Left renal pelvis (tissue), 4 donors: Measurements from ENCODE around the gene GSTP1. TPM values are rescaled to one million over a fixed set of nuclear protein-coding genes. Genes with fewer than 3 reads are reported as not detected.

Experiments used
- DNase-seq, 4 donors: peaks; one replicate each; pipeline ENCODE4 v3.0.0-alpha.2; 2013; ENCODE audit warnings: low read depth in 4 of 4, low spot score in 3 of 4
- polyA plus RNA-seq, 4 donors: library from polyadenylated mRNA; unstranded; fragments of 120-200 nt; gene quantifications; one replicate each; pipeline ENCODE4 v1.2.1, GENCODE V29; 2013; ENCODE audit not compliant: insufficient read length in 4 of 4

The GSTP1 gene
- polyA plus RNA-seq, 4 donors, result 560 to 818 (median 731) TPM

DNA sequence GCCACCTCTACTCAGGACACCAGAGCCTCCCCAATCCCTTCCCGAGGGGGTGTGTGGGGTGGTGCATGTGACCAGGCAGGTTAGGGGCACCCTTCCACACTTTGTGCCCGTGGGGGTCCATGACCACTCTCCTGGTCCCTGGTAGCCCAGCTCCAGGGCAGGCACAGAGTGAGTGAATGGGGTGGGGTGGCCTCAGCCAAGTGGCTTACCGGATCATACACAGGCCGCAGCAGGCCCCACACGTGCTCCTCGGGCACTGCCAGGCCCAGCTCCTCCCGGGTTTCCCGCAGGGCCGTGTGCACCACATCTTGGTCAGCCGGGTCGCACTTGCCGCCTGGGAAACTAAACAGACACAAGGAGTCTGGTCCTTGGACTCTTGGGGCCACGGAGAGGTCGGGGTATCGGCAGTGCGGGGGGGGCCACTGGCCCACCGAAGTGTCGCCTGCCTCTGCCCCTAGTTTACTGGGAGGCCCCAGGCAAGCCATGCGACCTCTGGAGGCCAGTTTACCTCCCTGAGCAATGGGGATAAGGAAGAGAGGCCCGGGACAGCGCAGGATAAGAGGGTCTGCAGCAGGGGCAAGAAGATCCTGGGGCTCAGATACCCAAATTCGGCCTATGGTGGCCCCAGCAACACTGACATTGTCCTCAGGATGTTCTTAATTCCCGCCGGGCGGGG is 45.2 kb downstream of the GSTP1 start:
- no peak for DNase-seq

DNA sequence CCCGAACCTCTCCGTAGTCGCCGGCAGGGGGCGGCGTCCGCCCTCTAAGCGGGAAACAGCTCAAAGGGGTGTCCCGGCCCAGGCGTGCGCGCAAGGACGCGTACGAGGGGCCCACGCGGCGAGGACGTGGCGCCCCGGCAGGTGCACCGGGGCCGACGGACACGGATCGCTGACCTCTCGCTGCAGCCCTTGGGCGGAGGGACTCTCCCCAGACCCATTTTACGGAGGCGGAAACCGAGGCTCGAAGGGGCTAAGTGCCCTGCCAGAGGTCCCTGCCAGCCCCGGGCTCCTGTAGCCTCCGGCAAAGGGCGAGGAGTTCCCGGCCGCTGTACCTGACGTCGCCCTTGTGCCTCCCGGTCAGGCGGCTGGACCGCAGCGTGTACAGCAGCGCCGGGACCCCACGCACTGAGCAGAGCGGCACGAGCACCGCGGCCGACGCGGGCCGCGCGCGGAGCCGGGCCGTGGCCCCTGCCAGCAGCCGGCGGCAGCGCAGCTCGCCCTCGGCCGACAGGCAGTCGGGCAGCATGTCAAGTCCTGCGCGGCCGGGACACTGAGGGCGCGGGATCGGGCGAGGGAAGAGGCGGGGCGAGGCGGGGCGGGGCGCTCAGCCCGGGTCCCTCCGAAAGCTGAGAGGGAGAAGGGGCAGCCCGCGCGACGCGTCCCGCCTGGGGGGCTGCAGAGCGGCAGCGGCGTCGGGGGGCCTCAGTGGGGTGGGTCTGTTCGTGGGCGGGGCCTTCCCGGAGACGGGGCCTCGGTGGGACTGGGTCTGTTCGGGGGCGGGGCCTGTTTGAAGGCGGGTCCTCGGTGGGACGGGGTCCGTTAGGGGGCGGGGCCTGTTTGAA is 46.0 kb downstream of the GSTP1 start, which contains the start of gene NUDT8:
Gene NUDT8, minus strand, starts transcription at position 552 of the 842 bp plus-strand sequence. Its CDS starts 26 bp downstream, at position 526.
- DNase-seq, result no peak

DNA sequence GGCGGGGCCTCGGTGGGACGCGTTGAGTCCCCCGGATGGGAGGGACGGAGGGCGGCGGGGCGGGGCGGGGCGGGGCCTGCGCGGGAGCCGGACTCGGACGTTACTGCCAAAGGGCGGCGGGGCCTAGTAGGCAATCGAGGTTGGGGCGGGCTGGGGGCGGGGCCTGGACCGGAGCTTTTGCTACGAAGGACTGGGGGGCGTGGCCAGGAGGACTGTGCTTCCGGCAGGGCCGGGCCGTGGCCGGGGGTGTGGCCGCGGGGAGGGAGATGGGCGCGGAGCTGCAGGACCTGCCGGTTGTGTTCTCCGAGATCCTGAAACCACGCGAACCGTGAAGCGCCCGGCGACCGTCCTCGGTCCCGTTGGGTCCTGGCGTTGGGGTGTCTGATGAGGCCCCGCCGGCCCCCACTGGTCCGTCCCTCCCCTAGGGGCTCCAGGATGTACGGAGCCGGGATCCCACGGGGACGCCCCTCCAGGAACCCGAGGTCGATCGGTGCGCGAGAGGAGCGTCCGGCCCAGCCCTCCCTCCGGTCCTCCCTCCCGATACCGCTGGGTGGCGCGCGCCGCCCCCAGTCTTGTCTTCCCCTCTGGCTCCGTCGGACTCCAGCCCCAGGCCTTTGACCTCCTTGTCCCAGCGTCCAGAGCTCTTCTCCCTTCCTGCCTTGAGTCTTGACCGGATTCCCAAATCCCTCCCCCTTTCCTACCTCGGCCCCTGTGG is 46.8 kb downstream of the GSTP1 start:
- DNase-seq, result peak; percentile 89 to 93 (median 90)

DNA sequence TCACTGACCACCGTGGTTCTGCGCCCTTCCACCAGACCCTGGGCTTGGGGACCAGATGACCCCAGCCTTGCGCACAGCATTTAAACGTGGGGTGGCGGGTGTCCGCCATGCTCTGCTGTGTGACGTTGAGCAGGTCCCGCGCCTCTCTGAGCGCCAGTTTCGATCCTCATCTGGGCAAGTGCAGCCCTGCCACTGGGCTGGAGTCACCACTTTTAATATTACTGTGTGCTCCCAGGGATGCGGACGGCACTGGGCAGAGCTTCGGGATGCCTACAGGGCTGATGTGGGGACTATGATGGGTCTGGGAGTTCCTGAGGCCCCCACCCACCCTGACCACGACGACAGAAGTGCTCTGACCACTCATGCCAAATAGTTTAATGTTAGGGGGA is 47.3 kb downstream of the GSTP1 start:
- no peak for DNase-seq

DNA sequence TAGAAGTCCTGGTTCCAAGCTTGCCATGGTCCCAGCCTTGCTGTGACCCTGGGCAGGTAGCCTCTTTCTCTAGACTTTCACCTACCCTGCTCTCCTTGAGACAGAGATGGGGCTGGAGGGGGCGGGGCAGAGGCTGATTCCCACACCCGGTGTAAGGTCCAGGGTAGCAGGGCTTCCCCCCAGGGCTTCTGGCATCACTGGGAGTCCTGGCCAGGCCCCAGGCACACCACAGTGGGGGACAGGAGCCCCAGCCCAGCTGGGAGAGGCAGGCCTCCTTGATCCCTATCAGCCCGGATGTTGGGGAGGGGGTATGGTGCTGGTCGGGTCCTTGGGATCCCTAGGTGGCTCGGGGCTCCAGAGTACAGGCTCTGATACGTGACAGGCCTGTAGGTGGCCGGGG is 47.8 kb downstream of the GSTP1 start:
- DNase-seq, result no peak

DNA sequence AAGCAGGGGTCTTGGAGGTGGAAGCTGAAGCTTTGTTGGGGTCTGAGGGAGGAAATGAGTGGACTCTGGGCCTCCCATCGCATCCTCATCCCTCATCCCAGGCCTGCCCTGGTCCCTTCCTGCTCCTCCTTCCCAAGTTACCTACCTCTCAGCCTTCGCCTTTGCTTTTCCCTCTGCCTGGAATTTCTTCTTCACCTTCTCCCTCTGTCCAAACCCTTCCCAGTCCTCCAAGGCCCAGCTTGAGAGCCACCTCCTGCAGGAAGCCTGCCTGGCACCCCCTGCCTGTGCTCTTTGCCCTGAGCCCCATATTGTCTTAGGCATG is 48.2 kb downstream of the GSTP1 start:
- DNase-seq, result no peak

DNA sequence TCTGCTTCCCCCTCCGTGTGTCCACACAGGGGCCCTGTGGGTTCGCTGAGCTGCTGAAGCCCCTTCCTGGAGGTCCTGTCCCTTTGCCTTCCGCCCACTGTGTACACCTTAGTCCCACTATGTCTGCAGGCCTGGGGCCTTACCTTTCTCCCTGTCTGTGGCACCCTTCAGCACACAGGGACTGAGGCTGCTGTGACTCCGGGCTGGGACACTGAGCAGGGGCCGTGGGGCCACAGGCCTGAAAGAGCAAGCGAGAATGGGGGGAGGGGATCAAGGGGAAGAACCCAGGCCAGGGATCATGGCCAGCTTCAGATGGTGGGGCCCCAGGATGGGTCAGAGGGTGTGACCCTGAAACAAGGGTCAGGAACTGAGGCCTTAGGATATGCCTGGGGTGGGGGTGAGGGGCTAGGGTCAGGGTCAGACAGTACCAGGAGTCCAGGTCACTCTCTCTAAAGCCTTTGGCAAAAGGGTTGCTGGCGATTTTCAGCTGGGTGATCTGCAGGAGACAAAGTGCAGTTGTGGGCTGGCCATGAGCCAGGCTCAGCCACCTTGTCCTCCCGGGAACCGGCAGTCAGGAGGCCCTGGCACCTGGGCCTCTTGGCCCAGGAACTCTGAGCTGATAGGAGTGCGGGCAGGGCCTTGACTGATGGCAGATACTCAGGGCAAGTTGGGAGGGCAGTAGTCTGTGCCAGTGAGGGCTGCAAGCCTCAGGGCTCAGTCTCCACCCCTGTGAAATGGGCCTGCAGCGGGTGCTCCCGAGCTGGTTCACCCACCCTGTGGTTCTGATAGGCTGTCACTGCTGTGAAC is 48.8 kb downstream of the GSTP1 start:
- no peak for DNase-seq

DNA sequence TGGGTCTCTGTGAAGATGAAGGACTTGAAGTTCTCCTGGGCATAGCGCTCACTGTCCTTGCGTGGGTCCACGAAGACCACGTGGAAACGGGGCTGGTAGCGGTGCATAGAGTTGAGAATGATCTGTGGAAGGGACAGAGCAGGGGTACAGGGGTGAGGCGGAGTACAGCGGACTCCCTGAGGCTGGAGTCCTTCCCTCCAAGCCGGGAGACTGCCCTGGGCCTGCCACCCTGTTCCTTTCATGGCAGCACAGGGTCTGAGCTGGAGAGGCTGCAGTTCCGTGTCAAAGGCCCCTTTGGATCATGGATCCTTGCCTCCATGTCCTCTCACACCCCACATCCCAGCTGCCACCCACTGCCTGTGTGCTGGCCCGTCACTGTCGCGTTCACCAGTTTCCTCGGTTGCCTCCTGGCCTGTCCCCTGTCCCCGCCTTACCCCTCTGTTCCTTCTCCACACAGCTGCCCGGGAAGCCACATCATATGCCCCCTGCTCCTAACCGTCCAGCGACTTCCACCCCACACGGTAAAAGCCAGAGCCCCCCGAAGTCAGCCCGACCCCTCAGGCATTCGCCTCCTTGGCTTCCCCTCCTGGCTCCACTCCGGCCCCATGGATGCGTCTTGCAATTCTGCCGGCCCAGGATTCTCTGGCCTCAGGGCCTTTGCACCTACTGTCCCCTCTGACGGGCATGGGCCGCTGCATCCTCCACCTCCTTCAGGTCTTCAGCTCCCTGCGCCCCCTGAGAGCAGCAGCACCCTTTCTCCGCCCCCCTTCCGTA is 49.6 kb downstream of the GSTP1 start:
- DNase-seq, result no peak

DNA sequence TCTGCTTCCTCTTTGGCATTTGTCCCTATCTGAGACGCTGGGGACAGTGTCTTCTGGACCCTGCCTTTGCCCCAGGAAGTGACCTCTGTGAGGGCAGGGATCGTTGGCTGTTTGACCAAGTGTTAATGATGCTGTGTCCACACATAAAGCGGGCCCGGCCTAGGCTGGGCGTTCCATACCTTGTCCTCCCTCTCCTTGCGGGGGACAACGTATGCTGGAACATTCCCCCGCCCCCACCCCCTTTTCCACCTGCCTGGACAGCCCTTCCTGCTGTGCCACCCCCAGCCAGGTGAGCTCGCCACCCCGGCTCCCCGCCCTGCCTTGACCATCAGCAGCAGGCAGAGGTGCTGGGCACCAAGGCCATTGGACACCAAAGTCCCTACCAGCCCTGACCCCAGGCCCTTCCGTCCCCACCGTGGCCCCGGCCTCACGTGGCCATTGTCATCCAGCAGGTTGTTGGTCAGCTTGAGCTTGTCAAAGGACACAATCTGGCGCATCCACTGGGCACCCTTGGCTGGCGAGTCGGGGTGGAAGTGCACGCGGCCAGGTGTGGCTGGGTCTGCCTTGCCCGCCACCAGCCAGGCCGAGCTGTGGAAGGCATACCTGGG is 50.2 kb downstream of the GSTP1 start:
- no peak for DNase-seq

DNA sequence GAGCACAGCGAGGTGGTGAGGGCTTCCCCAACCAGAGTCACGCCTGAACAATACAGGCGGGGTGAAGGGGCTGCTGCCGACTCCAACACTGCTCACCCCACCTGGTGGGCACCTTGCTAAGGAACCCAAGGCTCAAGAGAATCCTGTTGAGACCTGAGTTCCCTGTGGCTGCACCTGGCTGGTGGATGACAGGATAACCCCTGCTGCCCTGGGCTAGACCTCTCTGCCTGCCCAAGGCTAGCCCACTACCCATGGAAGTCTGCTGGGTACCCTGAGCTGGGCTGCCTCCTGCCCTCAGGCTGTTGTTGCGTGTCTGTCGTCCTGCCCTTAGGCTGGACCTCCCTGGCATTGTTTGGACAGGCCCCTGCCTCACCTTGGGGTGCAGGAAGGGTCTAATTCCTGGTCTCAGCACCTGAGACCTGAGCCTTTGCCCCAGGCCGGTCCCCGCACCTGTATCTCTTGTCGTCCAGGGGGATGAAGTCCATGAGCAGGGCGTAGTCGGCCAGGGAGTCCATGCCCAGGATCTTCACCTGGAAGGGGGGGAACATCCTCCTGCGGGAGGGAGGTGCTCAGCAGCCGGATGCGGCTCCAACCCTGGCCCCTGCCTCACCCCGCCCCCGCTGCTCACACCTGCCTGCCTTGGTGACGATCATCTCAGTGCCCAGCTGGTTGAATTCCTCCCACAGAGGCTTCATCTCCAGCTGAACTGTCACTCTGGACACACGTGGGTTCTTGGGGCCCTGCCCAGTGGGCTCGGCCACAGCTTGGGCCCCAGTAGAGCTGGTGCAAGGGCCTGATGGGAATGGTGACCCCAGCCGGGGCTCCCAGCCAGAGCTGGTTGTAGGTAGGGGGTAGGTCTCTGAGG is 51.0 kb downstream of the GSTP1 start:
- no peak for DNase-seq

DNA sequence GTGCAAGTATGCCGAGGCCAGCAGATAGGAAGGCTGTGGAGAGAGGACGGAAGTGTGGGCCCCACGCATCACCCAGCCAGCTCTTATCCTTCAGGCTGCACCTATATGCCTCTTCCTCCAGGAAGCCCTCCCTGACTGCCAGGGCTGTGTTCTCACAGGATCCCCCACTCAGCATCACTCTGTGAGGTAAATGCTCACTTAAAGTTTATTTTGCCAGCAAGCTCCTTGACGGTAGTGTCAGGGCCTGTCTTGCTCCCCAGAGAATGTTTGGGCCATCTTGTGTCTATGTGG is 51.6 kb downstream of the GSTP1 start:
- no peak for DNase-seq

Other genes starting within 250 kb of the GSTP1 start
- gene POLD4, start 230.3 kb upstream of the GSTP1 start, polyA plus RNA-seq, result 10 to 100 TPM; 18.5 to 36.3 (median 22.3) TPM
- 10 to 100 TPM in 1 of 4 donors, 1 to 10 TPM in 3; 5.4 to 12.9 (median 7.0) TPM for gene CLCF1, start 210.2 kb upstream of the GSTP1 start, polyA plus RNA-seq
- gene RAD9A, start 191.8 kb upstream of the GSTP1 start, polyA plus RNA-seq, result 10 to 100 TPM; 16.6 to 37.5 (median 19.1) TPM
- 100 to 1,000 TPM in 3 of 4 donors, 10 to 100 TPM in 1; 77.6 to 177 (median 146) TPM for gene PPP1CA, start 182.0 kb upstream of the GSTP1 start, polyA plus RNA-seq
- gene TBC1D10C, start 179.7 kb upstream of the GSTP1 start, polyA plus RNA-seq, result 10 to 100 TPM in 1 of 4 donors, 1 to 10 TPM in 3; 2.5 to 11.7 (median 4.4) TPM
- gene CARNS1, start 168.1 kb upstream of the GSTP1 start, polyA plus RNA-seq, result 1 to 10 TPM; 1.1 to 4.4 (median 1.8) TPM
- gene RPS6KB2, start 155.3 kb upstream of the GSTP1 start, polyA plus RNA-seq, result 10 to 100 TPM; 37.4 to 46.7 (median 41.7) TPM
- gene PTPRCAP, start 146.1 kb upstream of the GSTP1 start, polyA plus RNA-seq, result 1 to 10 TPM in 3 of 4 donors, under 1 TPM in 1; 0.86 to 2.4 (median 2.0) TPM
- gene CORO1B, start 140.3 kb upstream of the GSTP1 start, polyA plus RNA-seq, result 10 to 100 TPM; 43.9 to 82.9 (median 59.9) TPM
- not detected for gene GPR152, start 131.1 kb upstream of the GSTP1 start, polyA plus RNA-seq
- under 1 TPM; 0.54 to 0.75 (median 0.64) TPM for gene CABP4, start 128.5 kb upstream of the GSTP1 start, polyA plus RNA-seq
- gene TMEM134, start 114.6 kb upstream of the GSTP1 start, polyA plus RNA-seq, result 10 to 100 TPM; 32.4 to 73.8 (median 42.1) TPM
- 10 to 100 TPM; 52.7 to 69.0 (median 65.4) TPM for gene AIP, start 100.8 kb upstream of the GSTP1 start, polyA plus RNA-seq
- 10 to 100 TPM; 26.9 to 38.6 (median 33.7) TPM for gene PITPNM1, start 78.4 kb upstream of the GSTP1 start, polyA plus RNA-seq
- 10 to 100 TPM; 28.4 to 60.1 (median 44.1) TPM for gene CDK2AP2, start 75.7 kb upstream of the GSTP1 start, polyA plus RNA-seq
- gene CABP2, start 60.4 kb upstream of the GSTP1 start, polyA plus RNA-seq, result under 1 TPM in 2 of 4 donors, not detected in 2; 0.29 to 0.39 TPM
- 100 to 1,000 TPM; 122 to 271 (median 155) TPM for gene NDUFV1, start 23.1 kb downstream of the GSTP1 start, polyA plus RNA-seq
- 10 to 100 TPM in 1 of 4 donors, 1 to 10 TPM in 3; 3.6 to 10.1 (median 4.1) TPM for gene NUDT8, start 46.1 kb downstream of the GSTP1 start, polyA plus RNA-seq
- not detected for gene TBX10, start 56.0 kb downstream of the GSTP1 start, polyA plus RNA-seq
- gene ACY3, start 66.9 kb downstream of the GSTP1 start, polyA plus RNA-seq, result 10 to 100 TPM in 3 of 4 donors, 1 to 10 TPM in 1; 1.0 to 26.6 (median 20.6) TPM
- gene ALDH3B2, start 90.8 kb downstream of the GSTP1 start, polyA plus RNA-seq, result 1 to 10 TPM in 3 of 4 donors, under 1 TPM in 1; 0.05 to 4.2 (median 2.6) TPM